ENCODE results near the gene NSMCE4A.

DNA sequence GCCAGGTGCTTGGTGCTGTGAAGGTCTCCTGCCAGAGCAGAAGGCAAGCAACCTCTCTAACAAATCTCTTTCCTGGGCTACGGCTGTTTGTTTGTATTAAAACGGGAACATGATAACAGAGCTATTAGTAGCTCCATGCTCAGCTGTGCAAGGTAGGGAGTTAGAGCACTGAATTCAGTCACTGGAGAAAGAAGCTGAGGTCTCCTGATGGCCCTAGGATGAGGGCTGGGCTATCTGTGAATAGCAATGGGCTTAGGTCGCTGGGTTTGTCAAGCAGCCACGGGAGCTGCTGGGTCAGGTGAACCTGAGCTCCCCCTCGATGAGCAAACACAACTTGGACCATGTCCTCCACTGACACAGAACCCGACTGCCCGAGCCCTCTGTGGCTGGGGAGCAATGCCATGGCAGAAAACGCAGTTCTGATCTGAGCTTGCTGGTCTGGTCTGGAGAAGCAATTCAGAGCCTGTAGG lies 38.3 kb upstream of the NSMCE4A start:
- TF ChIP-seq, protein P1, sequence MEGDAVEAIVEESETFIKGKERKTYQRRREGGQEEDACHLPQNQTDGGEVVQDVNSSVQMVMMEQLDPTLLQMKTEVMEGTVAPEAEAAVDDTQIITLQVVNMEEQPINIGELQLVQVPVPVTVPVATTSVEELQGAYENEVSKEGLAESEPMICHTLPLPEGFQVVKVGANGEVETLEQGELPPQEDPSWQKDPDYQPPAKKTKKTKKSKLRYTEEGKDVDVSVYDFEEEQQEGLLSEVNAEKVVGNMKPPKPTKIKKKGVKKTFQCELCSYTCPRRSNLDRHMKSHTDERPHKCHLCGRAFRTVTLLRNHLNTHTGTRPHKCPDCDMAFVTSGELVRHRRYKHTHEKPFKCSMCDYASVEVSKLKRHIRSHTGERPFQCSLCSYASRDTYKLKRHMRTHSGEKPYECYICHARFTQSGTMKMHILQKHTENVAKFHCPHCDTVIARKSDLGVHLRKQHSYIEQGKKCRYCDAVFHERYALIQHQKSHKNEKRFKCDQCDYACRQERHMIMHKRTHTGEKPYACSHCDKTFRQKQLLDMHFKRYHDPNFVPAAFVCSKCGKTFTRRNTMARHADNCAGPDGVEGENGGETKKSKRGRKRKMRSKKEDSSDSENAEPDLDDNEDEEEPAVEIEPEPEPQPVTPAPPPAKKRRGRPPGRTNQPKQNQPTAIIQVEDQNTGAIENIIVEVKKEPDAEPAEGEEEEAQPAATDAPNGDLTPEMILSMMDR (IDR thresholded peaks at IDR 0.05; ENCODE audit: low read length): no peak
- no peak for TF ChIP-seq EZH2phosphoT487 (IDR thresholded peaks at IDR 0.05; ENCODE audit: low read length)
